Measurements from ENCODE around the gene AXIN2.
"Not testable (repeated sequence)": the region's sequence is repeated elsewhere in the genome, so short reads cannot be mapped to it uniquely, and the experiment has no call there.

AXIN2 gene

DNA sequence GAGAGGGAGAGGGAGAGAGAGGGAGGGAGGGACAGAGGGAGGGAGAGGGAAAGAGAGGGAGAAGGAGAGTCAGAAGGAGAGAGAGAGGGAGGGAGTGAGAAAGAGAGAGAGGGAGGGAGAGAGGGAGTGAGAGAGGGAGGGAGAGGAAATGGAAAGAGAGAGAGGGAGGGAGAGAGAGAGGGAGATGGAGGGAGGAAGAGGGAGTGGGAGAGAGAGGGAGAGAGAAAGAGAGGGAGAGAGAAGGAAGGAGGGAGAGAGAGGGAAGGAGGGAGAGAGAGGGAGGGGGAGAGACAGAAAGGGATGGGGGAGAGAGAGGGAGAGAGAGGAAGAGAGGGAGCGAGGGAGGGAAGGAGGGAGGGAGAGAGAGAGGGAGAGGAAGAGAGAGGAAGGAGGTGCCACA is 72.8 kb downstream of the AXIN2 start:
- no peaks in the 10 kb centered on the region for H3K27me3 ChIP-seq (ENCODE audit: control insufficient read depth, insufficient read depth, low read length)
- no peaks in the 10 kb centered on the region for H3K36me3 ChIP-seq (ENCODE audit: control insufficient read depth, insufficient read depth, low read length)
- H3K4me1 ChIP-seq (ENCODE audit: control insufficient read depth, insufficient read depth, low read length) = no peaks in the 10 kb centered on the region
- no peak overlapping the region for H3K9ac ChIP-seq (ENCODE audit: low read length)
- H3K9me3 ChIP-seq (ENCODE audit: control insufficient read depth, low read length) = no peaks in the 10 kb centered on the region
- no peak overlapping the region for H3K4me3 ChIP-seq (ENCODE audit: low read length)

DNA sequence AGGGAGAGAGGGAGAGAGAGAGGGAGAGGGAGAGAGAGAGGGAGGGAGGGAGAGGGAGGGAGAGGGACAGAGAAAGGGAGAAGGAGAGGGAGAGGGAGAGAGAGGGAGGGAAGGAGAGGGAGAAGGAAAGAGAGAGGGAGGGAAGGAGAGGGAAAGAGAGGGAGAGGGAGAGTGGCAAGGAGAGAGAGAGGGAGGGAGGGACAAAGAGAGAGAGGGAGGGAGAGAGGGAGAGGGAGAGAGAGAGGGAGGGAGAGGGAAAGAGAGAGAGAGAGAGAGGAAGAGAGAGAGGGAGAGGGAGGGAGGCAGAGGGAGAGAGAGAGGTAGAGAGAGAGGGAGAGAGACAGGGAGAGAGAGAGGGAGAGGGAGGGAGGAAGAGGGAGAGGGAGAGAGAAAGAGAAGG is 73.5 kb downstream of the AXIN2 start:
- H3K4me1 ChIP-seq (ENCODE audit: control insufficient read depth, insufficient read depth, low read length) = no peaks in the 10 kb centered on the region
- H3K36me3 ChIP-seq (ENCODE audit: control insufficient read depth, insufficient read depth, low read length) = no peaks in the 10 kb centered on the region
- no peak overlapping the region for H3K4me3 ChIP-seq (ENCODE audit: low read length)
- H3K9me3 ChIP-seq (ENCODE audit: control insufficient read depth, low read length) = no peaks in the 10 kb centered on the region
- H3K9ac ChIP-seq (ENCODE audit: low read length) = no peak overlapping the region
- no peaks in the 10 kb centered on the region for H3K27me3 ChIP-seq (ENCODE audit: control insufficient read depth, insufficient read depth, low read length)

DNA sequence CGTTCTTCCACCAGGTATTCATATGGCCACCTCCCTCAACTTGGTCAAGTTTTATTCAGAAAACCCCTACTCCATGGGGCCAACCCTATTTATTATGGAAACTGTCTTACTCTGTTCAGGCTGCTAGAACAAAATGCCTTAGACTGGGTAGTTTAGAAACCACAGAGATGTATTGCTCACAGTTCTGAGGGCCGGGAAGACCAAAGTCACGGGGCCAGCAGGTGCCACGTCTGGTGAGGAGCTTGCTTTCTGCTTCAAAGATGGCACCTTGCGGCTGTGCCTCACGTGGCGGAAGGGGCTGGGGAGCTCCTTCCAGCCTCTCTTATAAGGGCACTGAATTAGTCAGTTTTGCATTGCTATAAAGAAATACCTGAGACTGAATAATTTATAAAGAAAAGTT is 74.3 kb downstream of the AXIN2 start:
- H3K9me3 ChIP-seq (ENCODE audit: control insufficient read depth, low read length) = no peaks in the 10 kb centered on the region
- no peaks in the 10 kb centered on the region for H3K27me3 ChIP-seq (ENCODE audit: control insufficient read depth, insufficient read depth, low read length)
- no peaks in the 10 kb centered on the region for H3K4me1 ChIP-seq (ENCODE audit: control insufficient read depth, insufficient read depth, low read length)
- H3K9ac ChIP-seq (ENCODE audit: low read length) = no peak overlapping the region
- H3K4me3 ChIP-seq (ENCODE audit: low read length) = no peak overlapping the region
- H3K36me3 ChIP-seq (ENCODE audit: control insufficient read depth, insufficient read depth, low read length) = no peaks in the 10 kb centered on the region

DNA sequence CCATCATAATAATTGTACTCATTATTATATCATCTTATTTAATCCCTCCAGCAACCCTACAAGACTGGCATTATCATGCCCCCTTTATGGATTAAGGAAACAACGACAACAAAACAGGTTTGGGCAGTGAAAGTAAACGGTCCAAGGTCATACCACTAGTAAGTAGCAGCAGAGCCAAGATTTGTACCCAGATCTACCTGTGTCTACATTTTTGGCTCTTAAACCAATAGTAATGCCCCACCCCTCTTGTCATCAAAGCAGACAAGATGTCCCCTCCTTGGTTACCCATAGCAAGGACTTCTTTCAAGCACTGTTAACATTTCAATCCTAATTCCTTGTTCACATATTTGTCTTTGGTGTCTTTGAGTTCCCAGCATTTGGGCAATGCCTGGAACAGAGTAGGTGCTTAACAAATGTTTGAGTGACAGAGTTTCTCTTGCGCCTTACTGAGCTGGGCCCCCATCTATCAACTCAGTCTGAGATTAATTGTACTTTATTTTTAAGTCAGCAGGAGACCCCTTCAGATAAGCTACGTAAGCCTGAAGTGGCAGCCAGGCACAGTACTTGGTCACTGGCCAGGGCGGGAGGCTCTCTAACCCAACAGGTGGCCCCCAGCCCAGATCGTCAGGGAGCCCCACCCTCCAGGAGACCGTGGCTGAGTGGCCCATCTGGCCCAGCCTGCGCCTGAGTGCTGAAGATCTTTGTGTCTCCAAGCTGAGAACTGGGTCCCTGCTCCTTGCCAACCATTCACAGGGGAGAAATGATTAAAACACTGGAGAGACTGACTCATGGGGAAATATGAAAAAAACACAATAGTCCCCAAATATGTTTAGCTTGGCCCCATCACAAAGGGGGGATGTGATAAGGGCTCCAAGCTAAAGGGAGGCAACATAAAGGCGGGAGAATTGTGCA is 75.8 kb downstream of the AXIN2 start:
- Histone ChIP-seq H3K4me3 (ENCODE audit: low read length) (no peak overlapping the region), H3K4me1 (ENCODE audit: control insufficient read depth, insufficient read depth, low read length) (no peaks in the 10 kb centered on the region), H3K36me3 (ENCODE audit: control insufficient read depth, insufficient read depth, low read length) (no peaks in the 10 kb centered on the region), H3K27me3 (ENCODE audit: control insufficient read depth, insufficient read depth, low read length) (no peaks in the 10 kb centered on the region), H3K9ac (ENCODE audit: low read length) (no peak overlapping the region), H3K9me3 (ENCODE audit: control insufficient read depth, low read length) (no peaks in the 10 kb centered on the region)

DNA sequence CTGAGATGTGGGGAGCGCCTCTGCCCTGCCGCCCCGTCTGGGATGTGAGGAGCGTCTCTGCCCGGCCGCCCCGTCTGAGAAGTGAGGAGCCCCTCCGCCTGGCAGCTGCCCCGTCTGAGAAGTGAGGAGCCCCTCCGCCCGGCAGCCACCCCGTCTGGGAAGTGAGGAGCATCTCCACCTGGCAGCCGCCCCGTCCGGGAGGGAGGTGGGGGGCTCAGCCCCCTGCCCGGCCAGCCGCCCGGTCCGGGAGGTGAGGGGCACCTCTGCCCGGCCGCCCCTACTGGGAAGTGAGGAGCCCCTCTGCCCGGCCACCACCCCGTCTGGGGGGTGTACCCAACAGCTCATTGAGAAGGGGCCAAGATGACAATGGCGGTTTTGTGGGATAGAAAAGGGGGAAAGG is 77.0 kb downstream of the AXIN2 start:
- H3K36me3 ChIP-seq (ENCODE audit: control insufficient read depth, insufficient read depth, low read length); H3K4me3 ChIP-seq (ENCODE audit: low read length); H3K4me1 ChIP-seq (ENCODE audit: control insufficient read depth, insufficient read depth, low read length); H3K9ac ChIP-seq (ENCODE audit: low read length); H3K9me3 ChIP-seq (ENCODE audit: control insufficient read depth, low read length); H3K27me3 ChIP-seq (ENCODE audit: control insufficient read depth, insufficient read depth, low read length): not testable (repeated sequence)

DNA sequence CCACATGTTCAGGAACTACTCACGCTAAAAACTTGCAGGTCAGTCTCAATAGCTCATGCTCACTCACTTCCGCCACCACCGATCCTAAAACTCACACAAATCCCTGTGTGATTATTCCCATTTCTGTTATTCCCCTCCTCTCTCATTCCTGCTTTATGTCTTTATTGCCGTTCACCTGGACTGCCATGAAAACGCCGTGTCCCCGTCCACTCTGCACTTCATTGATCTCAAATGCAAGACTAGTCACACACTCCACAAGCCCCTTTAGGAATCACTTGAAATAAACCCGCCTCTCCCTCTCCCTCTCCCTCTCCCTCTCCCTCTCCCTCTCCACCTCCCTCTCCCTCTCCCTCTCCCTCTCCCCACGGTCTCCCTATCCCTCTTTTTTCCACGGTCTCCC is 78.0 kb downstream of the AXIN2 start:
- Histone ChIP-seq H3K36me3 (ENCODE audit: control insufficient read depth, insufficient read depth, low read length) (no peaks in the 10 kb centered on the region), H3K9me3 (ENCODE audit: control insufficient read depth, low read length) (no peaks in the 10 kb centered on the region), H3K4me1 (ENCODE audit: control insufficient read depth, insufficient read depth, low read length) (no peaks in the 10 kb centered on the region), H3K9ac (ENCODE audit: low read length) (no peak overlapping the region), H3K4me3 (ENCODE audit: low read length) (no peak overlapping the region), H3K27me3 (ENCODE audit: control insufficient read depth, insufficient read depth, low read length) (no peaks in the 10 kb centered on the region)

DNA sequence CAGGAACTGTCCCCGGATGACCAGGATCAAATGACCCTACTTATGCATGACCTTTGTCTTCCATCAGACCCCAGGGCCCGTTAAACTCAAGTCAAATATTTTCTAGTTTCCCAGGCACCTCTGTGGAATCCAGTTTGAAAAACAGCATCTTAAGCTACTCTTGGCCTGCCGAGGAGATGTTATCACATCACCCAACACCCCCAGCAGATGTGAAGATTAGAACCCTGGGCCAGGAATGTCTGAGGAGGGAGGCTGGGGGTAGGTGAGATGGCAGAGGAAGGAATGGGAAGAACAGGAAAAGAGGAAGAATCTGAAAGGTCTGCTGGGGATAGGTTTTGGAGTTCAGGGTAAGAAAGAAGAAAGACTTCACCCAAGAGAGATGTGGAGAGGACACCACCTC is 79.2 kb downstream of the AXIN2 start:
- H3K4me3 ChIP-seq (ENCODE audit: low read length) = no peak overlapping the region
- no peak overlapping the region for H3K9ac ChIP-seq (ENCODE audit: low read length)
- H3K4me1 ChIP-seq (ENCODE audit: control insufficient read depth, insufficient read depth, low read length) = no peaks in the 10 kb centered on the region
- H3K9me3 ChIP-seq (ENCODE audit: control insufficient read depth, low read length) = no peaks in the 10 kb centered on the region
- no peaks in the 10 kb centered on the region for H3K36me3 ChIP-seq (ENCODE audit: control insufficient read depth, insufficient read depth, low read length)
- H3K27me3 ChIP-seq (ENCODE audit: control insufficient read depth, insufficient read depth, low read length) = no peaks in the 10 kb centered on the region

DNA sequence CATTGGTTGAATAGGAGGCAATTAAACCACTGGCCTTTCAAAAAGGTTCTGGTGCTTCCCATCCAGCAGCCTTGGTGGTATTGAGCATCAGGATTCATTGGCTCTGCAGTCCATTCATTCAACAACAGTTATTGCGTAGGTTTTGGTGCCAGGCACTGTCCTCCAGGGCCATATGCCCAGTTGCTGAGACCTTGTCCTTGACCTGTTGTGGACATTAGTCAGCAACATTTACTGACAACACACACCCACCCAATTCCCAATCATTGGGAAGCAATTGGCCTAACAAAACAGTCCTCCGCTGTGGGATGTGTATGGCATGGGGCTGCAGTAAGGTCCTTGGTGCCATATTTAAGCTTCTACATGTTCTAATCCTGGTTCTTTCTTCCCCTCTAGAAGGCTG is 82.2 kb downstream of the AXIN2 start:
- H3K9me3 ChIP-seq (ENCODE audit: control insufficient read depth, low read length) = no peaks in the 10 kb centered on the region
- no peak overlapping the region for H3K4me3 ChIP-seq (ENCODE audit: low read length)
- no peaks in the 10 kb centered on the region for H3K4me1 ChIP-seq (ENCODE audit: control insufficient read depth, insufficient read depth, low read length)
- H3K27me3 ChIP-seq (ENCODE audit: control insufficient read depth, insufficient read depth, low read length) = no peaks in the 10 kb centered on the region
- no peak overlapping the region for H3K9ac ChIP-seq (ENCODE audit: low read length)
- no peaks in the 10 kb centered on the region for H3K36me3 ChIP-seq (ENCODE audit: control insufficient read depth, insufficient read depth, low read length)

Measured in mucosa of stomach (tissue), 1 donor.